ENCODE results near the gene CHN1.

GRCh38 chr2:174812037-174812436, 193.1 kb downstream of the CHN1 start:
- no peak for TF ChIP-seq CTCF (IDR thresholded peaks at IDR 0.05)
- no peak for TF ChIP-seq POLR2A (IDR thresholded peaks at IDR 0.05)
